ENCODE results near the gene COPRS. TPM values are rescaled to one million over a fixed set of nuclear protein-coding genes. Genes with fewer than 3 reads are reported as not detected.
A peak's percentile ranks its signal among the peaks of the same experiment; 100 is the strongest.
"Not testable (repeated sequence)": the region's sequence is repeated elsewhere in the genome, so short reads cannot be mapped to it uniquely, and the experiment has no call there.

Gene COPRS
- total RNA-seq, 3 donors from 2014 or later, result 63.4 to 98.0 (median 70.8) TPM

DNA sequence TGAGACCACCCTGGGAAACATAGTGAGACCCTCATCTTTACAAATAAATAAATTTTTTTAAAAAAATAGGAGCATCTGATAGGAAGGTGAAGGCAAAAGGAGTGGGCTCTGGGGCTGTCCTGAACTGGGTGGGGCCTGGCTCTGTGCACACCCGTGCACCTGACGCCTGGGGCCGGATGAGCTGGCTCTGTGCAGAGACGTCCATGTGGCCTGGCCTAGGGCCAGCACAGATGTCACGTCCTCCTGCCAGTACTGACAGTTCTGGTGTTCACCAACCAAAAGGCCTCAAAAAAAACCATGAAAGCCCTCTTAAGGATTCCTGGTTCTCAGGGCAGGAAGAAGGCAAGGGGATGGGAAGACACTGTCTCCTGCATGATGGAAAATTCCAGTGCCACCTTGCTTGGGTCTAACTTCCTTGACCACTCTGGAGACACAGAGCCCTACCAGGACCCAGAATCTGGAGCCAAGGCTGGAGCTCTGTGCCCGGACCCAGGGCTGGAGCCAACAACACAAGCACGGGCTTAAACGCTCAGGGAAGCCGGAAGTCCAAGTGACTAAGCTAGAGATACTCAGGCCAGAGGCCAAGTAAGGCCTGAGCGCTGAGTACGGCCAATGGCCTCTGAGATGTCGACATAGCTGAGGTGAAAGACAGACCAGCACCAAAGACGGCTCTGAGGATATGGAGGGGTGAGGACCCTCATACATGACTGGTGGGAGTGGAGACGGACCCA lies 32.9 kb downstream of the COPRS start:
- Histone ChIP-seq H3K27me3 (no peaks in the 10 kb centered on the region), H3K9me3 (no peaks in the 10 kb centered on the region), H3K4me1 (no peaks in the 10 kb centered on the region), H3K27ac (peak overlapping the region; percentile 43 to 48), H3K4me3 (no peak overlapping the region), H3K36me3 (no peaks in the 10 kb centered on the region)
- TF ChIP-seq, protein P1, sequence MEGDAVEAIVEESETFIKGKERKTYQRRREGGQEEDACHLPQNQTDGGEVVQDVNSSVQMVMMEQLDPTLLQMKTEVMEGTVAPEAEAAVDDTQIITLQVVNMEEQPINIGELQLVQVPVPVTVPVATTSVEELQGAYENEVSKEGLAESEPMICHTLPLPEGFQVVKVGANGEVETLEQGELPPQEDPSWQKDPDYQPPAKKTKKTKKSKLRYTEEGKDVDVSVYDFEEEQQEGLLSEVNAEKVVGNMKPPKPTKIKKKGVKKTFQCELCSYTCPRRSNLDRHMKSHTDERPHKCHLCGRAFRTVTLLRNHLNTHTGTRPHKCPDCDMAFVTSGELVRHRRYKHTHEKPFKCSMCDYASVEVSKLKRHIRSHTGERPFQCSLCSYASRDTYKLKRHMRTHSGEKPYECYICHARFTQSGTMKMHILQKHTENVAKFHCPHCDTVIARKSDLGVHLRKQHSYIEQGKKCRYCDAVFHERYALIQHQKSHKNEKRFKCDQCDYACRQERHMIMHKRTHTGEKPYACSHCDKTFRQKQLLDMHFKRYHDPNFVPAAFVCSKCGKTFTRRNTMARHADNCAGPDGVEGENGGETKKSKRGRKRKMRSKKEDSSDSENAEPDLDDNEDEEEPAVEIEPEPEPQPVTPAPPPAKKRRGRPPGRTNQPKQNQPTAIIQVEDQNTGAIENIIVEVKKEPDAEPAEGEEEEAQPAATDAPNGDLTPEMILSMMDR (IDR thresholded peaks at IDR 0.05), result no peak
- TF ChIP-seq POLR2AphosphoS5 (IDR thresholded peaks at IDR 0.05), result no peak
- TF ChIP-seq POLR2A (IDR thresholded peaks at IDR 0.05), result no peak
- peak in 1 of 2 donors; percentile 42 for DNase-seq (ENCODE audit: low spot score in 2 of 2)
- intact Hi-C loops (cut with DNase I; ENCODE audit: low total_unique reads), result no loop called here

GRCh38 chr17:31824766-31825360 lies 34.2 kb downstream of the COPRS start:
- TF ChIP-seq POLR2A (IDR thresholded peaks at IDR 0.05) (no peak), POLR2AphosphoS5 (IDR thresholded peaks at IDR 0.05) (no peak)
- TF ChIP-seq, protein P1 (IDR thresholded peaks at IDR 0.05), result no peak
- Histone ChIP-seq H3K27me3 (no peaks in the 10 kb centered on the region), H3K27ac (no peak overlapping the region), H3K36me3 (no peaks in the 10 kb centered on the region), H3K4me3 (no peak overlapping the region), H3K9me3 (no peaks in the 10 kb centered on the region), H3K4me1 (no peaks in the 10 kb centered on the region)
- no peak for DNase-seq (ENCODE audit: low spot score in 2 of 2)
- intact Hi-C loops (cut with DNase I; ENCODE audit: low total_unique reads), result no loop called here

DNA sequence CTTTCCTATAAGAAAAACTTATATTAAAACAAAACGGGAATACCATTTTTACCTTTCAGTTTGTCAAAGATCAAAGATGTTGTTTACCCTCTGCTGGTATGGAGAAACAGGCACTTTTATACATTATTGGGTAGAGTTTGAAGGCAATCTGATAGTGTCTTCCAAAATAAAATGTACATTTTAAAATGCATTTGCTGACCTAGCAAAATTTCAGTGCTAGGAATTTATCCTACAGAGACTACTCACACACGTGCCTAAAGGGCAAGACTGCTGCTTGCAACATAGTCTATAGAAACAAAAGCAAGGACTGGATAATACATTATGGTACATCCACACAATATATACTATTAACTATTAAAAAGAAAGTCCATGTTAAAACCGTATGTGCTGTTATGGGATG lies 36.0 kb downstream of the COPRS start:
- H3K4me1 ChIP-seq, result no peaks in the 10 kb centered on the region
- H3K36me3 ChIP-seq, result no peaks in the 10 kb centered on the region
- H3K4me3 ChIP-seq, result no peak overlapping the region
- no peak for DNase-seq (ENCODE audit: low spot score in 2 of 2)
- no peaks in the 10 kb centered on the region for H3K27me3 ChIP-seq
- H3K9me3 ChIP-seq, result no peaks in the 10 kb centered on the region
- no peak for TF ChIP-seq POLR2AphosphoS5 (IDR thresholded peaks at IDR 0.05)
- no peak for TF ChIP-seq POLR2A (IDR thresholded peaks at IDR 0.05)
- TF ChIP-seq, protein P1 (IDR thresholded peaks at IDR 0.05), result no peak
- no peak overlapping the region for H3K27ac ChIP-seq
- intact Hi-C loops (cut with DNase I; ENCODE audit: low total_unique reads), result no loop called here

GRCh38 chr17:31820691-31821435 lies 38.2 kb downstream of the COPRS start:
- Histone ChIP-seq H3K4me3 (no peak overlapping the region), H3K27me3 (no peaks in the 10 kb centered on the region), H3K36me3 (no peaks in the 10 kb centered on the region), H3K4me1 (no peaks in the 10 kb centered on the region), H3K9me3 (no peaks in the 10 kb centered on the region), H3K27ac (no peak overlapping the region)
- no peak for DNase-seq (ENCODE audit: low spot score in 2 of 2)
- TF ChIP-seq POLR2A (IDR thresholded peaks at IDR 0.05), result no peak
- TF ChIP-seq POLR2AphosphoS5 (IDR thresholded peaks at IDR 0.05), result no peak
- TF ChIP-seq, protein P1 (IDR thresholded peaks at IDR 0.05), result no peak
- intact Hi-C loops (cut with DNase I; ENCODE audit: low total_unique reads), result no loop called here

GRCh38 chr17:31819578-31819977 lies 39.5 kb downstream of the COPRS start:
- no peak for DNase-seq (ENCODE audit: low spot score in 2 of 2)
- Histone ChIP-seq H3K36me3 (no peaks in the 10 kb centered on the region), H3K9me3 (no peaks in the 10 kb centered on the region), H3K27me3 (no peaks in the 10 kb centered on the region), H3K27ac (no peak overlapping the region), H3K4me3 (no peak overlapping the region), H3K4me1 (no peaks in the 10 kb centered on the region)
- TF ChIP-seq, protein P1 (IDR thresholded peaks at IDR 0.05), result no peak
- TF ChIP-seq POLR2AphosphoS5 (IDR thresholded peaks at IDR 0.05), result no peak
- TF ChIP-seq POLR2A (IDR thresholded peaks at IDR 0.05), result no peak
- intact Hi-C loops (cut with DNase I; ENCODE audit: low total_unique reads), result no loop called here

DNA sequence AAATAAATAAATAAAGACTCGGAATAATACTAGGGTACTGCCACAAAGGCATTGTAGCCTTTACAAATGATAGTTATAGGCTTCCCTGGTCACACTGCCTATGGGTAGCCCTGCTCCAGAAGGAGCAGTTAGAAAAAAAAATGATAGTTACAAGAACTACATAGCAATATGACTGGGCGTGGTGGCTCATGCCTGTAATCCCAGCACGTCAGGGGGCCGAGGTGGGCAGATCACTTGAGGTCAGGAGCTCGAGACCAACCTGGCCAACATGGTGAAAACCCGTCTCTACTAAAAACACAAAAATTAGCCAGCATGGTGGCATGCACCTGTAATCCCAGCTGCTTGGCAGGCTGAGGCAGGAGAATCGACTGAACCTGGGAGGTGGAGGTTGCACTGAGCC lies 40.2 kb downstream of the COPRS start:
- DNase-seq (ENCODE audit: low spot score in 2 of 2); H3K27ac ChIP-seq; H3K4me3 ChIP-seq; H3K36me3 ChIP-seq; H3K27me3 ChIP-seq; H3K4me1 ChIP-seq; intact Hi-C loops (cut with DNase I; ENCODE audit: low total_unique reads); H3K9me3 ChIP-seq: not testable (repeated sequence)
